ENCODE results near the gene PODXL2. TPM values are rescaled to one million over a fixed set of nuclear protein-coding genes. Genes with fewer than 3 reads are reported as not detected.

The PODXL2 gene
- total RNA-seq, 1 donor from 2014 or later = 1.0 TPM

DNA sequence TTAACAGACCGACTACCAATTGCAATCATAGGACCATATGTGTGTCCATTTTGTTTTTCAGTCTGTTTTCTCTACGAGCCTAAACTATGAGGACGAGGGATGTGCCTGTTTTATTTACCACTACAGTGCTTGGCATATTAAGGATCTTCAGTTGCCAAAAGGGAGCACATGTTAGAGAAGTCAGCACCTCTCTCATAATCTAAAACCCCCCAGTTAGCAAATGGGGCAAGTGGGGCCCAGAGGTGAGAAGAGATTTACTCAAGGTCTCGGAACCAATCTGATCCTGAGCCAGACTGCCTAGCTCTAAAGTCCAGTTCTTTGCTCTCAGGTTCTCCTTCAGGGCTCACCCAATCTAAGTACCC lies 578 bp upstream of the PODXL2 start:
- DNase-seq (ENCODE audit: low read depth in 2 of 2) = no peak

DNA sequence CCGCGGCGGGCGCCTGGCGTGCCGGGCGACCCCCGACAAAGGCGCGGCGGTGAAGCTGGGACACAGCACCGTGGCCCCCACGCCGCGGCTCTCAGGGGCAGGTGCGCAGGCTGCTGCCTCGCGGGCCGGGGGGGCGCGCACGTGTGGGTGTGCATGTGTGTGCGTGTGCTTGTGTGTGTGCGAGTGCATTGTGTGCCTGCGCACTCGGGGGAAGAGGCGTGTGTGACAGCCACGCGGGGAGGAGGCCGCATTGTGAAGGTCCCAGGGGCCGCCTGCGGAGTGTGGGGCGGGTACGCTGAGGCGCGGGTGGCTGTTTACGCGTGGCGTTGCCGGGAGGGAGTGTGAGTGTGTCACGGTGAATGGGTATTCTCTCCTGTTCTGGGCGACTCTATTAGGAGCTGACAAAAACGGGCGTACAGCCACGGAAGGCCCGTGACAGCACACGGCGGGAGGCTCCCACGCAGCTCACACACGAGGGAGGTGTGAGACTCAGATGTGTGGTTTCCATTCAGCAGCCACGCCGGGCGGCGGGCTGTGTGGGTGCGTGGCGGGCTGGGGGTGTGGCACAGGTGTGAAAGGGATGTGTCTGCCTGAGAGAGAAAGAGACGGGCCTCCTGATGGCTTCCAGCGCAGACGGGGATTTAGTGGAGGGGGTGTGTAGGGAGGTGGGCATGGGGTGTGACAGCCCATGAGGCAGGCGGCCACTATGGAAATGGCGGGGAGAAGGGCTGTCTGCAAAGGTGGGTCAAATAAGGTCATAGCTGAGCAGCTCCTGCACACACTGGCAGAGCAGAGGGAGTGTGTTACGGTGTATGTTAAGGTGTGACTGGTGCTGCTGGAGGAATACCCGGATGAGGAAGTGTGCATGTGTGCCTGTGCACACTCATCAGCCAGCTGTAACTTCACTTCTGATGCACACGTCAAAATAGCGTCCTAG lies 750 bp downstream of the PODXL2 start:
- peak in 1 of 2 donors; percentile 19 for DNase-seq (ENCODE audit: low read depth in 2 of 2)

DNA sequence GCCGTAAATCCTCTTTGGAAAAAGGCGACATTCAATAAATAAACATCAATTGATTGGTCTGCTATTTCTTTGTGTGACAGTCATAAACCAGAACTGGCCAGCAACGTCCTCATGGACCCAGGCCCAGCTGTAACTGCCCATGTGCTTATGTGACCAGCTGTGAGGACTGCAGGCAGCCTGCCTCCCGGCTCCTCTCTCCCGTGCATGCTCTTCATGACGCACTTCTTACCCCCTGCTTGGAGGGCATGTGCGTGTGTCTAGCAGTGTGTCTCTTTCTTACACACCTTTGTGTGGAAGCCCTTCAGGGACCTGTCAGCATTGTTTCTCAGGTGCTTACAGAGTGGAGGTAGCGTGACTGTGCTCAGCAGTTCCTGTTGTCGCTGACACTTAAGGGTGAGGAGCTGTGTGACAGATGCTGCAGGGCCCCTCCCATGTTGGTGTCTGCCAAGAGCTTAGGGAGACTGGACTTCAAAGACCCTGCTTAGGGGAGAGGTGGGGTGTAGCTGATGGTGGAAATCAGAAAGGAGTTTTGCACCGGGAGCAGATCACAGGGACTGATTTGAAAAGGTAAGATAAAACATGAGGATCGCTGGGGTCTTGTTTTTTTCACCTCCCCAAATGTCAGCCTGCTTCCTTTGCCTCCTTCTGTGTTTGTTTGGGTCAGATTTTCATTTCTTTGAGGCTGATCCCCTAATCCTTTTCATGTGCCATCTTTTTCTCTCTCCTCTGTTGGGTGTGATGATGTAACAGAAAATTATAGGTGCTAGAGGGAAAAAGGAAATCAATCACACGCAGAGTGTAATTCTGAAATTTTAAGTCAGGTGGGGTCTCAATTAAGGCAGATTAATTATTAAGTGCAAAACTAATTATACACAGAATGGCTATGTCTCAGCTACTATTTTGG lies 2.1 kb downstream of the PODXL2 start:
- no peak for DNase-seq (ENCODE audit: low read depth in 2 of 2)

DNA sequence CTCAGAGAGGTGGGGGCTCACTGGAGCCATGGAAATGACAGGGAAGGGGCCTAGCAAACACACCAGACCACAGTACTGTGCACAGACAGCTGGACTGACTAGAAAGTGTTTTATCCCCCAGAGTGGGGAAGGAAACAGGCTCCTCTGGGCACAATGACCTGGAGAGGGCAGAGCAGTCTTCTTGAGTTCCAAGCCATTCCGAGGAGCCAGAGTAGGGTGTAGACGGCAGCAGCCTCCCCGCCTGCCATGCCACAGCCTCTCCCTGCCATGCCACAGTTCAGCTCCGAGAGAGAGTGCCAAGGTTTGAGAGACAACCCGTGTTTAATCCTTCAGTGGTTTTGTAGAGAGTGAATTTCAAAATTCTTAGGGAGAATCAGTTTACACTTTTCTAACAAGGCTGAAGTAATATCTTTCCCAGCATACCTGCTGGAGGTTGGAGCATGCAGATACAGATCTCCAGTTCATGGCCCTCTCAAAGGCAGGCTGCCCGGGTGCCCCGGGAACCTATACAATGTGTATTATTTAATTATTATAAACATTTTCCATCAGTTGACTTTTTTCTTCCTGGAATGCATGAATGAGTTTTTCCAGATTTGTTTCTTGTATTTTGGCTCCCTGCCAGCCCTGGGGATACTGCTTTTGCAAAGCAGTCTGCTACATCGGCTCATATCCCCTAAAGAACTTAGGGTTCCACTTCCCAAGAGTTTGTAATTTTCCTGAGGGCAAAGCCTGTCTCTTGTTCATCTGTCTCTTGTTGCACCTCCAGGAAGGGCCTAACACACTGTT lies 3.2 kb downstream of the PODXL2 start:
- DNase-seq (ENCODE audit: low read depth in 2 of 2) = no peak

DNA sequence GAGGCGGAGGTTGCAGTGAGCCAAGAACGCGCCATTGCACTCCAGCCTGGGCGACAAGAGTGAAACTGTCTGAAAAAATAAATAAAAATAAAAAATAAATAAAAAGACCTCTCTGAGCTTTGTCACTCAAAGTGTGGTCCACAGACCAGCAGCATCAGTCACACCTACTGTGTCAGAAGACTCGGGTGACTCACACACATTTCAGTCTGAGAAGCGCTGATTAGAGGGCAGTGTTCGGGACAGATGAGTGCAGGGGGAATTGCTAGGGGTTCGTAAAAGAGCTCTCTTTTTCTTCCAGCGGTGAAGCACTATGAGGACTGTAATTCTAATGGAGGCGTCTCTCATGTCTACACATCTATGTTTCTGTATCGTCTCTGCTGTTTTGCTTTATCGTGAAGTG lies 5.7 kb downstream of the PODXL2 start:
- no peak for DNase-seq (ENCODE audit: low read depth in 2 of 2)

DNA sequence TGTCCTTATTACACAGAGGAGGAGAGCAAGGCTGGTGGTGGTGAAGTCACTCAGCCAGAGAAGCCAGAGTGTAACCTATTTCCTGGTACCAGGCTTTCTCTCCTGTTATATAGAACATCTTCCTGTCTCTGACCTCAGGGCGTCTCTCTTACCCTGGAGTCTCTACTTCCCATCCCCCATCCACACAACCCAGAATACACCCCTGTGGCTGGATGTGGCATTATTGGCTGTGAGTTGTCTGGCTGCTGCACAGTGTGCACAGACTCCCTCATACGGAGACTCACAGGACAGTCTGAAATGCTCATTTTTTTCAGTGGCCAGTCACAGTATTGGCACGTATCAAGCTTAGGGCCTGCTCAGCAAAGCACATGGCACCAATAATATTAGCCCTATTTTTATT lies 8.6 kb downstream of the PODXL2 start:
- DNase-seq (ENCODE audit: low read depth in 2 of 2) = no peak

DNA sequence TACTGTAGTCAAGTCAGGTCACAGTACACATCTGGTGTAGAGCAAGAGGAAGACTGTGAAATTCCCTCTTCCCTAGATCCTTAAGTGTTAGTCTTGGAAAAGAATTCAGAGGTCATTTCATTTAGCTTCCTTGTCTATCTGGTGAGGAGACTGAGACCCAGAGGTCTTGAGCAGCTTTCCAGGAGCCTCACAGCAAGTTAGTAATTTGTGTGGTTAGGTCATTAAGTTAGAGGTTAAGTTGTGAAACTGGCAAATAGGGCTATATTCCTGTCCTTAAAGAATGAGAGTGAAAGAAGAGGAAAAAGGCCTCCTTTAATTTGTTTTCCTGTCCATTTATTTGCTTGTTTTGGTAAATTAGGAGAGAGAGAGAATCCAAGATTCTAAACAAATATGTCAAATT lies 9.0 kb downstream of the PODXL2 start:
- DNase-seq (ENCODE audit: low read depth in 2 of 2) = no peak

DNA sequence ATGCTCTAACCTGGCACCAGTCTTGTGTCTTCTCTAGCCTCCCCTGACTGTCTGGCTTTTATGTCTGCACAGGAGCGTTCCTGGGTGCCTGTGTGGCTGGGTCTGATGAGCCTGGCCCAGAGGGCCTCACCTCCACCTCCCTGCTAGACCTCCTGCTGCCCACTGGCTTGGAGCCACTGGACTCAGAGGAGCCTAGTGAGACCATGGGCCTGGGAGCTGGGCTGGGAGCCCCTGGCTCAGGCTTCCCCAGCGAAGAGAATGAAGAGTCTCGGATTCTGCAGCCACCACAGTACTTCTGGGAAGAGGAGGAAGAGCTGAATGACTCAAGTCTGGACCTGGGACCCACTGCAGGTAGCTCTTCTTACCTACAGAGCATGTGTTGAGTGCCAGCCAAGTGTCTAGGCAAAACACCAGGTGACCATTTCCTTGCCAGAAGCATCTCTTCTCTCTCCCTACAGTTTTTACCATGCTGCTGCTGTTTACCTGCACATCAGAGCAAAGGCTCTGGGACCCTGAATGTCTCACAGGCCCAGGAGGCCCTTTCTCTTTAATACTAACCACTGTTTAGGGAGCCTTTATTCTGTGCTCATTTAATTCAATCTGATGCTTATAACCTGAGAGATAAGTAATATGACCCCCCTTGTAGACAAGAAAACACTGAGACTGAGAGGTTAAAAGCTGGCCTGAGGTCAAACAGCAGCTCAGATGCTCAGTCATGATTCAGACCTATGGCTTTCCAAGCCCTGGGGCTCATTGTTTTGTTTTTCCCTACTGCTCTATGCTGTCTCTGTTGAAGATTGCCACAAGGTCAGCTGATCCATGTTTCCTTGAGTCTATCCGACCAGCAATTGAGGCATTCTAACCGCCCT lies 10.4 kb downstream of the PODXL2 start:
- no peak for DNase-seq (ENCODE audit: low read depth in 2 of 2)

DNA sequence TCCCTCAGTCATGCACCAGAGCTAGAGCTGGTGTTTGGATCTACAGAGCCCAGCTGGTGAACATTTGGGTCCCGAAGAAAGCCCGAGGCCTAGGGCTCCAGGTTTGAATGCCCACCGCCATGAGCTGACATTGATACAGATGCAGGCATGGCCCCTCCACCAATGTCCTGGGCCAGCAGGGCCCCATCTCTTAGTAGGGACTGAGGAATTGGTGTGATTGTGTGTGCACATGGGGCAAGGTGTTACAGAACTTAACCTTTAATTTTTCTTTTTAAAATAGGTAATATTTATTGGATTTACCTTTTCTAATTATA lies 11.0 kb downstream of the PODXL2 start:
- DNase-seq (ENCODE audit: low read depth in 2 of 2) = no peak

DNA sequence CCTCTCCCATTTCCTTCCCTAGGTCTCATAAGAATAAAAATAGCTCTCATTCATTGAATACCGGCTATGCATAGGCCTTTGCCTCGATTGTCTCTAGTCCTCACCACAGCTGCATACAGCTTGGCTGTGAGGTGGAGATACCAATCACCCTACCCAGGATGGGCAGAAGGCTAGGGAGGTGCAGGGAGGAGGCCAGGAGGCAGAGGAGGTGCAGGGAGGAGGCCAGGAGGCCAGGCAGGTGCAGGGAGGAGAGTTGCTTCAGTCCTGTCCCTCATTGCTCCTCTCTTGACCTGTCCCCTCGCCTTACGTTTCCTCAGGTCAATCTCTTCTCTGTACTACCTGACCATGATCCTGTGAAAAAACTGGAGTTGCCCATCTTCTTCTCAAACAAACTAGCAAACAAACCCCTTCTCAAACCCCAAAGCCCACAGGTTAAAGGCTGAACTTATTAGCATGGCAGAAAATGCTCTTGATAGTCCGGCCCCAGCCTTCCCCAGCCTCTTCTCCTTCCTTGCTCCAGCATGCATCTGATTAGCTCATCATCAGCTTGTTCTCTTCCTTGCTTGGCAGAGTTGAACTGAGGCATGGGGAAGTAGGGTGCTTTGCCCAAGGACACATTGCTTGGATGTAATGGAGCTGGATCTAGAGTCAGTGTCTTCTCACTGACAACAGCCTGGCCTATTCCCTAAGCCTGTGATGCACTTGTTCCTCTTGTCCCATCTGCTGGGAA lies 15.8 kb downstream of the PODXL2 start:
- DNase-seq (ENCODE audit: low read depth in 2 of 2) = no peak

DNA sequence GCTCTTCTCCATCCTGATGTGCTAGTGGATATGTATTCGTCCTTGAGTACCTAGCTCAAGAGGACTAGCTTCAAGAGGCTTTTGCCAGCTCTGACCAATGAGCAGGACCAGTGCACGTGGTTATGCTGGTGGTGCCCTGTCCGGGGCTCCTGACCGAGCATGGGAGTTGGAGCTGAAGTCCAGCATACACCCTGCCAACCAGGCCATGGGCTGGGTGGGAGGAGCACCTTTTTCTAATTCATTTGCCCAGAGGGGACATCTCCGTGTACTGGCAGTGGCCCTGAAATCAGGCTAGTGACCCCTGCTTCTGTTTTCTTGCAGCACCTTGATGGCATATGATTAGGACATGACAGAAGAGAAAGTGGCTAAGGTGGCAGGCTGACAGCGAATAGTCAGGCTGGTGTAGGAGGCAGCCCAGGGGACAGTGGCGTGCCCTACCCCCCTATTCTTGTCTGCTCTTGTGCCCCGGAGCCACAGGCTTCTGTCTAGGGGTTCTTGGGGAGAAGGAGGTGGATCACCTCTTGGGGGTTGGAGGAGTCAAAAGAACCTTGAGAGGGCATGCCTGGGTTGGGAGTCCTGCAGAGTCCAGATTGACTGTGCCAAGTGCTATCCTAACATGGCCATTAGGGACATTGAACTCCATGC lies 16.5 kb downstream of the PODXL2 start:
- no peak for DNase-seq (ENCODE audit: low read depth in 2 of 2)

DNA sequence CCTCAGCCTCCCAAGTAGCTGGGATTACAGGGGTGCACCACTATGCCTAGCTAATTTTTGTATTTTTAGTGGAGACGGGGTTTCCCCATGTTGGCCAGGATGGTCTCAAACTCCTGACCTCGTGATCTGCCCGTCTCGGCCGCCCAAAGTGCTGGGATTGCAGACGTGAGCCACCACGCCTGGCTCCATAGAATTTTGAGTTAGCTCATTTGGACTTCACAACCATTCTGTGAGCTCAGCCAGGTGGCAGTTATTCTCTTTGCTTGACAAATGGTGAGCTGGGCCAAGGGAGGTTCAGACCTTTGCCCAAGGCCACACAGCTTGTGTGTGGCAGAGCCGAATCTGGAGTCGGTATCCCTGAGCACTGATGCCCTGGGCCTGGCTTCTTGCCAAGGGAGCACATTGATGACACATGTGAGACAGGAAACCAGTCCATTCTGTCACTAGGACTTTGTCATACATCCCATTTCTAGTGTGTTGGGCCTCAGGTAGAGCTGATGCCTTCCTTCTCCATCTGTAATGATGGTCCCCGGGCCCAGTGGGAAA lies 17.6 kb downstream of the PODXL2 start:
- no peak for DNase-seq (ENCODE audit: low read depth in 2 of 2)

DNA sequence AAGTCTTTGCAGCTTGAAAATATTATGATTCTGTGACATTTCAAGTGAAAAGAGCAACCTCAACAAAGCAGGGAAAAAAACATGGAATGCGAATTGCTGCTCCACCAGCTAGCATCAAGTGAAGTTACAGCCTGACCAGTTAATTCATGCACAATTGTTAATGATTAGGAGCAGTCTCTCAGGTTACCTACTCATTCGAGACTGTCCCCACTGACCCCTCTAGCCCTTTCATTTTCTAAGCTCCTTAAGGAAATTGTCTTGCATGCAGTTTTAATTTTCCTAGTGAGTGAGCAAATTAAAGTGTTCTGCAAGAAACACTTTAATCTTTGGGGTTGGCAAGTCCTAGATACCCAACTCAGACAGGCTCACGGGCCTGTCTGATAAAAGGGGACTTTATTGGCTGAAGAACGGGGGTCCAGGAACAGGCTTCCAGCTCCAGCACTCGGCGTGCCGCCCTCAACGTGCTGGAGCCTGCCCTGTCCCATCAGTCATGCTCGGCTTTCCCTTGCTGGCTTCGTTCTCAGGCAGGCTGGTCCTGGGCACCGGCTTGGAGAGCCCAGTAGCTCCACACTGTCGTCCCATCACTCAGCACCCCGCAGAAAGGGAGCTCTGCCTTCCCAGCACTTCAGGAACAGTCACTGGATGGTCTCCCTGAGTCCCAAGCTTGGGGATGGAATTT lies 18.3 kb downstream of the PODXL2 start:
- DNase-seq (ENCODE audit: low read depth in 2 of 2) = no peak

DNA sequence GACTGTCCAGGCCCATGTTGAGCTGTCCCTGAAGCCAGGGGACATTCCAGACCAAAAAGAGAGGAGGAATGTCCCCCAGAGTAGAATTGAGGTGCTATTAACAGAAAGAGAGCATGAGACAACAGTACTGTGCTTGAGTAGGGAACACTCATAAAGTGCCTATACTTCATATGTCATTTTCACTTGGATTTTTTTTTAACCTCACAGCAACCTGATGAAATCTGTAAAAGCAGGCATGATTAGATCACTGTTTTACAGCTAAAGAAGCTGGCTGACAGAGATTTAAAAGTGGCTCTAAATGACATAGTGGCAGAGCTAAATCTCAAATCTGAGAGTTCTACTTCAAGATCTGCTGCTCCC lies 18.8 kb downstream of the PODXL2 start:
- no peak for DNase-seq (ENCODE audit: low read depth in 2 of 2)

DNA sequence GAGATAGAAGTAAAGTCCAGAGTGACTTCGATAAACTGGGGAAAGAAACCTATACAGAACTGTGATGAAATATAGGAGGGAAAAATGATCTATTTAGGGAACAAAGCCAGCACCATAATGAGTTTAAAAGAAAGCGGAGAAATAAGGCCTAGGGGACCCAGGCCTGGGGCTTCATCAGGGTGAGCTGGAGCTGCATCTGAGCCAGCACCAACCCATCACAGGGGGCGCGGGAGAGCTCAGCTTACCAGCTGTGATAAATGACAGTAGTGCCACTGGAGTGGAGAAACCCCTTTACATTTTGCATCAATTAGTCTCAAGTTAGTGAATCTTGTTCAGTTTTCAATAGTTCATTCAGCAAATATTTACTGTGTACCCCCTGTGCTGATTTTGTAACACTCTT lies 21.3 kb downstream of the PODXL2 start:
- DNase-seq (ENCODE audit: low read depth in 2 of 2) = no peak

DNA sequence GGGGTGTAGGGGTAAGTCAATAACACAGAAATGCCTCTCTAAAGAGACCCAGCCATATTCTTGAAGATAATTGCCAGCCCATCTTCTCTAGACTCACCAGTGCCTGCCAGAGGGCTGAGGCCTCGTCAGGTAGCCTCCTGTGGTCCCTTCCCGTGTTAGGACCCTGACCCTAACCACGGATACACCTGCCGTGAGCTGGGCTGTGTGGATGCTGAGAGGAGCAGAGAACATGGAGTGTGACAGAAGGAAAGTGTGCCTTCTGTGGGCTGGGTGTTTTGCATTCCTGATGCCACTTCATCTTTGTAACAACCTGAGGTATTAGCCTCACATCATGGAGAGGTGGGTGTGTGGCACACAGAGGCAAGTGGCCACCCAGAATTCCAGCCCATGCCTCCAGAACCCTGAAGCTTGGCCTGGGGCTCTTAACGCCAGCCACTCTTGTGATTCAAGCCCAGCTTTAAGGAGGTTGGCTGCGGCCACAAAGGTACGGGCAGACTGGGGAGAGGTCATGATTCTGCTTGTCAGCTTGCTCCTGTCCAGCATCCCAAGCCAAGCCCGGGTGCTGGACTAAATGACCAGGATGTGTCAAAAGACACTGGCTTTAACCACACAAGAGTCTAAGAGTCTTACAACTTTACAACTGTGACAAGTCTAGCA lies 22.7 kb downstream of the PODXL2 start:
- DNase-seq (ENCODE audit: low read depth in 2 of 2) = no peak

DNA sequence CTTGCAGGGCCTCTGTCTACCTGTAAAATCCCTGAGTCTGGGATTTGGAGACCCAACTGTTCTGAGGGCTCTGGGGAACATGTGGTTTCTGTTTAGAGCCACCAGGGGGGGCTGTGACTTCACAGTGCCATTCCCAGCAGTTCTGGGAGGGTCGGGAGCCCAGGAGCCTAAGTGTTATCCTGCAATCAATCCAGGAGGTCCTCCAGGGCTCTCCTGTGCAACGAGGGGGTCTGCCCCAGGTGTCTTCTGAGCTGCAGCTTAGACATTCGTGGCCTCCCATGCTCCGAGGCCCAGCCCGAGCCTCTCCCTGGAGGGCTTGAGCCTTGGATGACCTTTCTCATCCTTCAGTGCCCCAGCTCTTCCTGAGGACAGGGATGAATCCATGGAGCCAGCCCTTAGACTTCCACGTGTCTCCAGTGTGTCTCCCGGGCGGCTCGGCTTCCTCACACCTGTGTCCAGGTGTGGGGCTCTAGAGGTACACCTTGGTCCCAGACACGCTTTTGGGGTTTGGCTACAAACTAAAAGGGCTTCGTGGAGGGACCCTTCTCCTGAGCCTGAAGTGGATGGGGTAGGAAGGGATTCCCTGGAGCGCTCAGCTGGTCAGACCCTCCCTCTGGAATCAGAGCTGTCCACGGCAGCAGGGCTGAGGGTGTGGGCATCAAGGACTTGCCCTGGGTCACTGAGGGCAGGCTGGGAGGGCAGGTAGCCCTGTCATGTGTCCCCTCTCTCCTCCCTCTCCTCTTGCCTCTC lies 23.4 kb downstream of the PODXL2 start:
- peak; percentile 36 to 64 for DNase-seq (ENCODE audit: low read depth in 2 of 2)

DNA sequence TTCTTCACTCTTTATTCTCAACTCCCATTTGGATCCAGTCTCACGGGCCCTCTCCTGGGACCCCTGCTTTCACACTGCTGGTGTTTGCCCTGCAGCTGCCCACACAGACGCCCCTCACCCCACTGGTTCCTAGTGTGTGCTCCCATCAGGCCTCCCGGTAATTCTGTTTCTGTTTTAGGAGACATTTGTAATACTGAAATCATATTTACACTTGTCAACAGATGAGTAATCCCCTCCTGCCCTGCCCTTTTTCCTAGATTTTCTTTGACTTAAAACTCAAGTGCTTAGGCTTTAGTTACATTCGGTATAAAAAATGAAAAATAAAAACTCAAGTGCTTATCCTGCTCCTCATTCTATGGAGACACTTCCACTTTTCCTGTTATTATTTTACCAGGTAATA lies 25.4 kb downstream of the PODXL2 start:
- no peak for DNase-seq (ENCODE audit: low read depth in 2 of 2)
